HTR-8/SVneo (cell line): Measurements from ENCODE around the gene PIK3R1.
"Not testable (repeated sequence)": the region's sequence is repeated elsewhere in the genome, so short reads cannot be mapped to it uniquely, and the experiment has no call there.

Source experiments
- DNase-seq: peaks from one replicate; pipeline ENCODE4 v3.0.0; 2011; ENCODE audit warnings: low spot score, mixed read lengths; ENCODE audit not compliant: insufficient read length
- FAIRE-seq: peaks from 2 replicates; lab custom pipeline; 2011; peaks lifted over from hg19 to GRCh38; lab: Jason Lieb, UNC

Gene PIK3R1

DNA sequence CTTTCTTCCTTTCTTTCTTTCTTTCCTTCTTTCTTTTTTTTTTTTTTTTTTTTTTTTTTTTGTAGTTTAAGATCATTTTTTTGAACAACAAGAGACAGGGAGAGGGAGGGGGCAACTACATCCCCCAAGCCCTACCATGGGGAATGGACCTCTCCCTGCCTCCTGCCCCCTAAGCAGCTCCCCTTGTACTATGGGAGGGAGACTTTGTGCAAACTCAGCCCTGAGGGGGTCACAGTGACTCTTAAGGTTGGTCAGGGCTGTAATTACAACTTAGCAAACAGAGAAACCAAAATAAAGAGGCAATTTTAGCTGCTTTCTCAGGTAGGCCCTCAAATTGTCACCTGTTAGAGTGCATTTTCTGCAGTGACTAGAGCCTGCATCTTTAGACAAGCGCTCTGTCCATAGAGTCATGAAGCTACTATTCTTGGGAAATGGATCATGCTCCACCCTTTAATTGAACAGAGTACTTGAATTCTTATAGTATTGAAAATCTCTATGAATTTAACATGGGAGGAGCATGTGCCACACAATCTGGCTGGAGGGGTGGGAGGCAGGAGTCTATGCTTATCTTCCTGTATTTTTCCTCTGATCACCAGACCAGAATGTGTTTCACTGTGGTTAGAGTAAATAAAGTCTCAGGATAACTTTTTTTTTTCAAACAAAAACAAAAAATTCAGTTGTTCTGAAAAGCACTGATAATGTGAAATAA, 24.3 kb upstream of the PIK3R1 start:
- FAIRE-seq (no peak), DNase-seq (no peak)

DNA sequence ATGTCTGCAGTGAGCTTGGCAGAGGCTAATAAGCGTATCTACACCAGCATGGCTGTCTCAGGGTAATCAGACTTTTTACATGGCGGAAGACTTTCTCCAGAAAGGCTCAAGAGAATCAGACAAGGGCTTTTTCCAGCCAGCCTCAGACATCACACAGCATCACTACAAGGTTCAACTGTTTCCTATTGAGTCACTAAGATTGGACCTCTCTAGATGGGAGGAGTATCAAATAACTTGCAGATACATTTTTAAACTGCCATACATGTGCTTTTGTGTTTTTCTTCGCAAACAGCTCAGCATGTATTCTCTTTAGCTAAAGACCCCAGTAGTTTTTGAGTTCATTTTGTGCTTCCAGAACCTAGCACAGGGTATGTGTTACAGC, 22.9 kb upstream of the PIK3R1 start:
- FAIRE-seq, result no peak
- DNase-seq, result no peak

DNA sequence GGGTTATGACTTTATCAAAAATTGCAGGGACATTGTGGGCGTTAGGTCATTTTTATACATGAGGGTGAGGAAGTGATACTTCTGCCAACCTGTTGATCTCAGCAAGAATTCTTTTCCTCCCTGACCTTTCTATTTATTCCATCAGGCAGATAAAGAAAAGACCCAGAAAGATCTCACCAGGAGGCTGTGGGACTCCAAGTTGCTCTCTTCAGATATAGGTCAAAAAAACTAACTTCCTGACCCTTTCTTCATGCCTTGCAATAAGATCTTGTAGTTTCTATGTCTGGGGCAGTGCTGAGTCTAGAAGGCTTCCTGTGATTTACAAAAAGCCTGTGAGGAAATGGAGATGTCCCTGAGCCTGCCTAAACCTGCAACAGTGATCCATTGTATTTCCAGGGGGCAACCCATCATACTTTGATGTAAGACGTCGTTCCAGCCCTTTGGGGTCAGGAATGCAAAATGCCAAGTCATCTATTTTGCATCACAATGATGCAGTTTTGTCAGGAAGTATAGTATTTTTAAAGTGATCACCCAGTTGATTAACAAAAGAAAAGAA, 22.0 kb upstream of the PIK3R1 start:
- no peak for DNase-seq
- FAIRE-seq, result no peak

DNA sequence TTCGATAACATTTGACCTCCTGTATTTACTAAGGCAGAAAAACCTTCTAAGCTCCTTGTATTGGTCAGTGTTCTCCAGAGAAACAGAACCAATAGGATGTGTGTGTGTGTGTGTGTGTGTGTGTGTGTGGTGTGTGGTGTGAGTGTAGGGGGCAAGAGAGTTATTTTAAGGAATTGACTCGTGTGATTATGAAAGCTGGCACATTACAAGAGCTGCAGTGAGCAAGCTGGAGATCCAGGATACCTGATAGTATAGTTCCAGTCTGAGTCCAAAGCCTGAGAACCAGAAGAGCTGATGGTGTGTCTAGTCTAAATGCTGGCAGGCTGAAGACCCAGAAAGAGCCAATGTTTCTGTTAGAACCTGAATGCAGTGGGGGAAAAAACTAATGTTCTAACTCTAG, 21.2 kb upstream of the PIK3R1 start:
- DNase-seq (no peak), FAIRE-seq (no peak)

DNA sequence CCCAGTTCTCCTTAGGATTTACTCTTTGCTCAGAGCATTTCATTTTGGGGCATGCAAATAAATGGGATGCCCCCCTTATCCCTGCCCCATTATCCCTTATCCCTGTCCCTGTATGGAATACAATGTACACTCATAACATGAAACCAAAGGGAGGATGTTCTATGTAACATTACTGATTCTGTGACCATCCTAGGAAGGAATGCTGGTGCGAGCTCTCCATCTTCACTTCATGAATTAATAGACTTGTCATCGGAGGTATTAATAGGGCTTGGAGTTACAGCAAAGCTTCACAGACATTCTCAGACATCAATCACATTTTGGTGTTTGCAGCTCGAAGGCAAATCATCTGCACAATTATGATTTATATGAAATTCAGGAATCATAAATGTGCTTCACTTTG, 20.4 kb upstream of the PIK3R1 start:
- no peak for FAIRE-seq
- no peak for DNase-seq

DNA sequence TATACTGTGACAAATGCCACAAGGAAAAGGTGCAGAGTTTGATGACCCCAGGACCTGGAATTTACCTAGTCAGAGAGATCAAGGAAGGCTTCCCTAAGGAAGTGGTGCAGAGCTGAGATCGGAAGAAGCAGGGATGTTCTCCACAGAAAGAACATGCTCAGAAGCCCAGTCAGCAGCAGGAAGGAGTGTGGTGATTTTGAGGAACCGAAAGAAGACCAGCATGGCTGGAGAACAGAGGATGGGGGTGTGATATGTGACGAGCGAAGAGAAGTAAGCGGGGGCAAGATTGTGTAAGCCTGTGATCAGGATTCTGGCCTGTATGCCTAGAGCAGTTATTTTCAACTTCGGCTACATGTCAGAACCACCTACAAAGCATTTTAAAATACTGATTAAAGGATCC, 18.7 kb upstream of the PIK3R1 start:
- no peak for FAIRE-seq
- no peak for DNase-seq

DNA sequence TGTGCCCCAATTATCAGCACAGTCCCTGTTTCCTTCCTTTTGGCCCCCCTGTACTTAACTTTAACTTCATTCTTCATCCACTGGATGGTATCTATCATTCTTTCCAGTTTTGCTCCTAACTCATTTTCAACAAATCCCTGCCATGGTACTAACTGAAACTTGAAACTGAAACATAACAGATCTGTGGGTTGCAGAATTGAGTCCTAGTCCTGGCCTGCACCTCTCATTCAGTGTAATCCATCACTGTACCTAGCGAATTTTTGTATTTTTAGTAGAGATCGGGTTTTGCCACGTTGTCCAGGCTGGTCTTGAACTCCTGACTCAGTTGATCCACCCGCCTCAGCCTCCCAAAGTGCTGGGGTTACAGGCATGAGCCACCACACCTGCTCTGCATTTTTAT, 15.3 kb upstream of the PIK3R1 start:
- DNase-seq (no peak), FAIRE-seq (no peak)

DNA sequence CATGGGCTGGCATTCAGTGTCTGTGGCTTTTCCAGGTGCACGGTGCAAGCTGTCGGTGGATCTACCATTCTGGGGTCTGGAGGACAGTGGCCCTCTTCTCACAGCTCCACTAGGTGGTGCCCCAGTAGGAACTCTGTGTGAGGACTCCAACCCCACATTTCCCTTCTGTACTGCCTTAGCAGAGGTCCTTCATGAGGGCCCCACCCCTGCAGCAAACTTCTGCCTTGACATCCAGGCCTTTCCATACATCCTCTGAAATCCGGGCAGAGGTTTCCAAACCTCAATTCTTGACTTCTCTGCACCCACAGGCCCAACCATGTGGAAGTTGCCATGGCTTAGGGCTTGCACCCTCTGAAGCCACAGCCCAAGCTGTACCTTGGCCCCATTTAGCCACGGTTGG, 4.9 kb upstream of the PIK3R1 start:
- DNase-seq, FAIRE-seq: not testable (repeated sequence)

DNA sequence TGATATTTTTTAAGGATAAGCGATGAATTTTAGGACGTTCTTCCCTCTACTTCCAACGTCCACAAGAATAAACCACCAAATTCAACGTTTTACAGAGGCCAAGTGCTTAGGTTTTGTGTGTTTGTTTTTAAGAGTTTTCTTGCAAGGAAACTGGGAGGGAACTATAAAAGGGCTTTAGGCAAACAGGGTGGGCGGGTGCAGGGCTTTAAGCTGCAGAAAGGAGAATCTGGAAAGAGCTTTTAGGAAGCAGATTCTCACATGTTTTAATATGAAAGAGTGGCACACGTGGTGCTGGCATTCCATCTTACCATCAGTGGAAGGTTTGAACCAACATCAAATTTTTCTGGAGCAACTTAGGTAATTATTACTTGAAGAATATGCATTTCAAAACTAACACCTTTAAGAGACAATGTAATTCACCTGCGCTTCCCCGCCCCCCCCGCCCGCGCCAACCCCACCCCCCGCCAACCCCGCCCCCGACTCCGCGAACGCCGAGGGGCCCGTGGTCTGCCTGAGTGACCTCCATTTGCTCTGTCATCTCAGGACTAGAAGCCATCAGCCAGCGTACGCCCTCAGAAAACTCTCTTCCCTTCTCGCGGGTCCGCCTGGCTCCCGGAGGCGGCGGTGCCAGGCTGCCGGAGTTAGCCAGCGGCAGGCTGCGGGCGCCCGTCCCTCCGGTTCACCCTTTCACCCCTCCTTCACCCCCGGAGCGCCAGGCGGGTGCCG, 911 bp upstream of the PIK3R1 start:
- DNase-seq (peak; percentile 56), FAIRE-seq (no peak)

DNA sequence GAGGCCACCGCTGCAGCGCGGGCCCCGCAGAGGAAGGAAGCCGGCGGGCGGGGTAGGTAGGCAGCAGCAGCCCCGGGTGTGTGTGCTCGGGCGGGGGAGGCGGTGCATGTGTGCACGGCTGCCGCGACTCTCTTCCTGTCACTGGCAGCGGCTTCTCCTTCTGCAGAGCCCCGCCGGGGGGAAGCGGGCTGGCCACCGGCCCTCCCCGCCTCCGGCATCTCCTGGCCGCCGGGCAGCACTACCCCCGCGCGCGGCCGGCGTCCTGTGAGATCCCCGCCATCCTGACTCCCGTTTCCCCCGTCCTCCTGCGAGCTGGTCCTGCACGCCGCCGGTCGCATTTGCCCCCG, 315 bp downstream of the PIK3R1 start:
- peak; percentile 22 for DNase-seq
- no peak for FAIRE-seq

DNA sequence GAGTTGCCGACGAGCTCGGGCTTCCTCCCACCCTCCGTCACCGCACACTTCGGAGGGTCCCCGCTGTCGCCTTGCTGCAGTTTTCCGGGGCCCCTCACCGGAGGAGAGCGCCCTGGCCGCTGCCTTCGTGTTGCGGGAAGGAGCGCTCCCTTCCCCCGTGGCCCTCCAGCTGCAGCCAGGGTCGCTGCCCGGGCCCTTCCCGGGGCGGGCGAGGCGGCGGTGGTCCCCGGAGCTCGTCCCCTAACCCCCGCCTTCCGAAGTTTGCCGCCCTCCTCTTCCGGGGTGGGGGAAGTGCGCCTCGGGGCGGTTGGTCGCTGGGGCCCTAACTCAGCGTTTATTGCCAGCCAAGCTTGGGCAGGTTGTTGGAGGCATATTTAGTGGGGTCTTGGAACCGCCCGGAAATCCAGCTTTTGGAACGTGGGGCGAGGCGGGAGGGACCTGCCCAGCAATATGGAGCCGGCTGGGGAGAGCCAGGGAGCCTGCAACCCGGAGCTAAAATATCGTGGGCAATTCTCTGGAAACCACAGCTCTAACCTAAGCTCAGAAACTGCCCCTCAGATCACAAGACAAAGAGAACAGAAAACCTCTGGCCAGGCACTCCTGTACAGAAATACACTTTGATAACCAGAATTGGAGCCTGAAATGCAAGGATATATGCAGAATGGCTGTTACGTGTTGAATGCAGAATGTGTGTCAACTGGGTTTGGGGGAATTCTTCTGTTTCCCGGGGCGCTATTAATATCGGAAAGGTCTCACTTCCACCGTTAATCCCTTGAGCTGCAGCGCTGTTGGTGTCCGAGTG, 890 bp downstream of the PIK3R1 start:
- FAIRE-seq, result no peak
- DNase-seq, result peak; percentile 35

DNA sequence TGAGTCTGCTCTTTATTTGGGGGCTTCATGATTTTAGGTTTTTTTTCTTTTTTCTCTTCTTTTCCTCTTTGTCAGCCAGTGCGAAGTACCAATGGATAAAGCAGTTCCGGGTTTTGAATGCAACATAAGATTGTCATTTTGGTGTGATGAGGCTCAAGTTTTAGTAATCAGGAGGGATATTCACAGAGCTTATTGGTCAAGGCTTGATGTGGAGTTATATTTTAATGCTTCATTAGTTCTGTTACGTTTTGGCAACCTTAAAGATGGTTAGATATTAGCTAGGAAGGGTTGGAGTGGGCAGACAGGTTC, 1.4 kb downstream of the PIK3R1 start:
- no peak for DNase-seq
- no peak for FAIRE-seq

DNA sequence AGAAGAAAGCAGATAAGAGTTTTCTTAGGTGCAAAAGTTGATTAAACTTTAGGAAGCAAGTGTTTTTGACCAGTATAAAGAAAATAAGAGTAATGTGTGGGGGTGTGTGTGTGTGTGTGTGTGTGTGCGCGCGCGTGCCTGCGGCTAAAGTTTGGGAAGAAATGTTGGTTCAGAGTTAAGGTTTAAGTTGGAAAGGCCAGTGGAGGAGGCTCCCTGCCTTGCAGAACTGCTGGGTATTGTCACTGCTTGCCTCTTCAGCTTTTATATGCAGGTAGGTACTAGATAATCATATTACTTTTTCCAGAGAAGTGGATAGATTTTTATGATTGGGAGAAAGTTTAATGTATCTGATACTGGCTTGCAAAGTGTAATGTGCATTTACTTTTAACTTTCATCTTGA, 2.0 kb downstream of the PIK3R1 start:
- no peak for FAIRE-seq

DNA sequence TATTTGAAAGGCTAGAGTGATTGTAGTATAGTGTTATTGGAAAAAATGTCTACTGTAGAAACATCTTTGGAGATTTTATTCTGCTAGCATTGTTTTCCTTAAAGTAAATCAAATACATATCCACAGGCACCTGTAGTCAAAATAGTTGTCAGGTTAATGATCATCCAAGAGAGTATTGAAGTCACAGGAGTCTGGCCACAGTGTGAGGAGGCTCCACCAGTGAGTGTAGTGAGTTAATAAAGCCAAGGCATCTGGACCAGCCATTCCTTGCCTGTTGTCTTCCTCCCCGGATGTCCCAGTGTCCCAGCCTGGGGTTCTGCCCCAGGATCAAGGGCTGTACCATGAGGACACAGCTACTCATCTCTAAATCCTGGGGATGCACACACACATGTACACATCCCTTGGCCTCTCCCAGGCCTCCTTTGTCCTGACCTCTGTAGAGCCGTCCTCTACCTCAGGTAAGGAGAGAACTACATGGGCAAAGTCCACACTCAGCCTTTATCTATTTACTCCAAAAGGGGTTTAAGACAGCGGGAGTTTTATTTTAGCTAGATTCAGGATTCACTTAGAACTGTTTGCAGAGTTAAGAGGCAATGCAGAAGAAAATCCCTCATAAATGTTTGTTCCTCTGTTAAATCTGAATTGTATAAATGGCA, 3.7 kb downstream of the PIK3R1 start:
- FAIRE-seq, result no peak

More for the DNA sequence above, 2.0 kb downstream of the PIK3R1 start:
- no peak for DNase-seq

DNA sequence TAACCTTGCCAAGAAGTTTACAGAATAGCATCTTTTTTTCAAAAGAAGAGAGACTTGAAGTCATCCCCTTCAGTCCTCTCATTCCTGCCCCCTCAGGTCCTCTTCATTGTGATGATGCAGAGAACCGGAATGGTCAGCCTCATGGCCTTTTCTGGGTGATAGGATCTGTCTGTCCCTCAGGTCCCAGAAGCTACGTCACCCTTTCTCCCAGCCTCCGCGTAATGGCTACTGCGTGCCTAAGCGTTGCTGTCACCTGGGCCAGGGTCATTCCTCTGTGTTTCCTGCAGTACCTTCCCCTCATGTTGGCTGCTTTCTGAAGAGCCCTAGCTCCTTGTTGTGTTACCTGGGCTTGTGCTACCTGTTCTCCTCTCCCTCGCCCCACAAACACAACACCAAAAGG, 4.7 kb downstream of the PIK3R1 start:
- DNase-seq (no peak), FAIRE-seq (no peak)

More for the DNA sequence above, 3.7 kb downstream of the PIK3R1 start:
- no peak for DNase-seq

DNA sequence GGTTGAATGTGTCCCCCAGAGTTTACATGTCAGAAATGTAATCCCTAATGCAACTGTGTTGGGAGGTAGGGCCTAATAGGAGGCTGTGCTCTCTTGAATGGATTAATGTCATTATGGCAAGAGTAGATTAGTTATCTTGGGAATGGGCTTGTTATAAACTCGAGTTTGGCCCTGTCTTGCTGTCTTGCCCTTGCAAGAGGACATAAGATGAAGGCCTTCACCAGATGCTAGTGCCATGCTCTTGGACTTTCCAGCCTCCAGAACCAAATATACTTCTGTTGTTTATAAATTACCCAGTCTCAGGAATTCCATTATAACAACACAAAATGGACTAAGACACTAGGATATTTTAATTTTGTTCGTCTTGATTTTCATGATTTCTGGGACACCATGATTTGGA, 5.4 kb downstream of the PIK3R1 start:
- no peak for FAIRE-seq

DNA sequence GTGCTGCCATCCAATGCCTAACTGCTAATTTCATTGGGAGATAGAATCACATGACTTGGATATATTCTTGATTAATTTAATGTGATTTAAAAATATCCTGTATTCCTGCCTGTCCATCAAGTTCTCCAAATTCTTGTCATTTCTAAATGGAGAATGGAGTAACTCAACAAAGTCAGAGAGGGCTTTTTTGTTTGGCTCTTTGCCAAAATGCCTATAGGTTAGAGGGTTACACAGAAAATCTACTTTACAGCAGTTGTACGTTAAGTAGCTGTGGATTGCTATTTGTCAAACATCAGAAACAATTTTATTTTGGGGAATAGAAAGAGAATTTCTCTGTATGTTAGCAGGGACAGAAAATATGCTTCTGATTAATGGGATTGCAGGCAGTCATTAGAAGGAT, 5.9 kb downstream of the PIK3R1 start:
- DNase-seq (no peak), FAIRE-seq (no peak)

More for the DNA sequence above, 5.4 kb downstream of the PIK3R1 start:
- no peak for DNase-seq

DNA sequence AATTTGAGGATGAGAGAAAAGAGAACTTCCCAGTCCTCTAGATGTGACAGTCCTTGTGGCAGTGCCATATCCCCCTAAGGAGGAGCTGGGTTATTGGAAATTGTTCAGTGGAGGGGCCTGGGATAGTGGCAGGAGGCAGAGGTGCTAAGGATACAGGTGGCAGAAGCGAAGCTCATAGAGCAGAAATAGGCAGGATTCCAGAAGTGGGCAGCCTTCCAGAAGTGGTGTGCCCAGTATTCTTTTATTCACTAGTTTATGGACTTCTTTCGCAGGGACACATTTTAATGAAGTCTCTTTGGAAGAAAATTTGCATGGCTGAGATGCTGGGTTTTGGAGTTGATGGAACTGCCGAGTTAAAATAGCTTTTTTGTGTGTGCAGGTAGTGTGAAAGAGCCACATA, 6.8 kb downstream of the PIK3R1 start:
- DNase-seq, result no peak
- no peak for FAIRE-seq

DNA sequence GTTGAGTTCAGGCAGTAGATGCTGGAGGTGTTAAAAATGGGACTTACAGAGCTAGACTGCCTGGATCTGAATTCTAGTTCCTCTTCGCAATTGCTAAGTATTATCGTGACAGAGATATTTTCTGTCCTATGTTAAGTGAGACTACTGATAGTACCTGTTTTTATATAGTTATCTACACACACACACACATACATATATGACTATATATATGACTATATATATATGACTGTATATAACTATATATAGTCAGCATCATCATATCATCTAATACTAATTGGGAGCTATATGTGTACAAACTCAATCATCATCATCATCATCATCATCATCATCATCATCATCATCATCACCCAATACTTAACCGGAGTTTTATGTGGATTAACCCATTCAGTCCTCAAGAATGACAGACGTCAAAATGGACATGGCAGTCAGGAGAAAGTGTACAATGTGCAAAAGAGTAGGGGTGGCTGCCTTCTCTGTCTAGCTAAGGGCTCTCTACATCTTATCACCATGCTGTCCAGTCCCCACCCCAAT, 7.3 kb downstream of the PIK3R1 start:
- DNase-seq, result no peak
- FAIRE-seq, result no peak

DNA sequence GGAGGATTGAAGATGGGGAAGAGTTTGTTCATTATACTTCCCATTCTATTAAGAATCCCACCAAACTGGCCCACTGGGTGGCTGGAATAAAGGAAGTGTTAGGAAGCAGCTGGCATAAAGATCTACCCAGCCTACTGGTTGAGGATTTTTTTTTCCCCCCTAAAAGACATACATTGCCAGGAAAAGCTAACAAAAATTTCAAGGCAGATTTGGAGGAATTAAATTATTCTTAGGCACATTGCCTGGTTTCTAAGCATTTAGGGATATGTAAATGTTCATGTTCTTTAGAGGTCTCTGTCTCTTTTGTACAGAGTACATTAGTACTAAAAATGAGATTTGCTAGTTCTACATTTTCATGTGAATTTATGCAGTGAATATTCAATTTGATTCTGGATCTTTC, 8.3 kb downstream of the PIK3R1 start:
- FAIRE-seq (no peak), DNase-seq (no peak)
